NCI-H82 (cell line): Measurements from ENCODE around the gene MFGE8.
"Not testable (repeated sequence)": the region's sequence is repeated elsewhere in the genome, so short reads cannot be mapped to it uniquely, and the experiment has no call there.

Experiments used
- DNase-seq: peaks from one replicate; lab custom pipeline; 2025; lab: John Stamatoyannopoulos, UW

Gene MFGE8

GRCh38 chr15:88913017-88913849 is at the start of gene MFGE8:
MFGE8 (minus strand) TSS chr15:88913379; CDS start chr15:88913319, 60 bp downstream.
- peak; percentile 90 for DNase-seq

- no peak for DNase-seq
These were observed 46.3 kb upstream of the MFGE8 start for GRCh38 chr15:88959445-88959844.

- no peak for DNase-seq
These were observed 43.7 kb upstream of the MFGE8 start for GRCh38 chr15:88956906-88957305.

- DNase-seq: peak; percentile 22
These were observed 43.1 kb upstream of the MFGE8 start for GRCh38 chr15:88956263-88956662.

GRCh38 chr15:88954431-88955277 is 41.5 kb upstream of the MFGE8 start:
- peak; percentile 69 for DNase-seq

- DNase-seq: no peak
These were observed 37.5 kb upstream of the MFGE8 start for GRCh38 chr15:88950600-88951160.

- DNase-seq: no peak
These were observed 36.7 kb upstream of the MFGE8 start for GRCh38 chr15:88949734-88950400.

GRCh38 chr15:88940110-88940675 is 27.0 kb upstream of the MFGE8 start:
- DNase-seq: no peak

GRCh38 chr15:88939486-88939806 is 26.3 kb upstream of the MFGE8 start:
- DNase-seq: no peak

GRCh38 chr15:88938802-88939485 is 25.8 kb upstream of the MFGE8 start:
- DNase-seq: no peak

GRCh38 chr15:88934449-88934848 is 21.3 kb upstream of the MFGE8 start:
- not testable (repeated sequence) for DNase-seq

GRCh38 chr15:88932875-88933330 is 19.7 kb upstream of the MFGE8 start:
- DNase-seq: no peak

GRCh38 chr15:88932271-88932874 is 19.2 kb upstream of the MFGE8 start:
- no peak for DNase-seq

GRCh38 chr15:88930579-88930978 is 17.4 kb upstream of the MFGE8 start:
- no peak for DNase-seq

GRCh38 chr15:88929358-88930098 is 16.3 kb upstream of the MFGE8 start:
- DNase-seq: not testable (repeated sequence)

GRCh38 chr15:88928192-88928591 is 15.0 kb upstream of the MFGE8 start:
- DNase-seq: not testable (repeated sequence)

- not testable (repeated sequence) for DNase-seq
These were observed 12.5 kb upstream of the MFGE8 start for GRCh38 chr15:88925648-88926047.

GRCh38 chr15:88920892-88921435 is 7.8 kb upstream of the MFGE8 start:
- not testable (repeated sequence) for DNase-seq

- no peak for DNase-seq
These were observed 7.2 kb upstream of the MFGE8 start for GRCh38 chr15:88920186-88920891.
